ENCODE results near the gene EBF3.

EBF3 gene

DNA sequence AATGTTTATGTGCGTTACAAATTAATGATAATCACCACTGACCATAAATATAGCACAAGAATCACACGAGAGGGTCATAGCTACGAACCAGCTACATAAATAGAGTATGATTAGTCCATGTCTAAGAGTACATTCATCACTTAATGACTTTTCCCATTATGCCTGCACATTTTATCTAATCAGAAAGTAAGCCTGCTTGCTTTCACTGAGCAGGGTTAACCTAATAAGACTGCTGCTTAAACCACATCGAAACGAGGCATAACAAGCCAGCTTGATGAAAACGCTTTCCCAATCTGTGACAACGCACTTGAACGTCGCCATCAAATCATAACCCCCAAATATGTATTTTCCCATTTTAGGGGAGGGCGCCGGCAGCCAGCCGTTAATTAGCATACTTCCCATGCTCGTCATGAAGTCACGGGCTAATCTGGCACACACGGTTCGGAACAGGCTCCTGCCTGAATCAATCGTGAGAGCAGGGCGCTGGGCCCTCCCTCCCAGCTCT is 71.5 kb downstream of the EBF3 start:
- DNase-seq (ENCODE audit: low read depth in 1 of 2, low spot score in 1 of 2) = no peak

- no peak for DNase-seq (ENCODE audit: low read depth in 1 of 2, low spot score in 1 of 2)
These were observed 72.3 kb downstream of the EBF3 start for GRCh38 chr10:129891806-129892205.

- DNase-seq (ENCODE audit: low read depth in 1 of 2, low spot score in 1 of 2) = no peak
These were observed 73.9 kb downstream of the EBF3 start for GRCh38 chr10:129890170-129890569.

DNA sequence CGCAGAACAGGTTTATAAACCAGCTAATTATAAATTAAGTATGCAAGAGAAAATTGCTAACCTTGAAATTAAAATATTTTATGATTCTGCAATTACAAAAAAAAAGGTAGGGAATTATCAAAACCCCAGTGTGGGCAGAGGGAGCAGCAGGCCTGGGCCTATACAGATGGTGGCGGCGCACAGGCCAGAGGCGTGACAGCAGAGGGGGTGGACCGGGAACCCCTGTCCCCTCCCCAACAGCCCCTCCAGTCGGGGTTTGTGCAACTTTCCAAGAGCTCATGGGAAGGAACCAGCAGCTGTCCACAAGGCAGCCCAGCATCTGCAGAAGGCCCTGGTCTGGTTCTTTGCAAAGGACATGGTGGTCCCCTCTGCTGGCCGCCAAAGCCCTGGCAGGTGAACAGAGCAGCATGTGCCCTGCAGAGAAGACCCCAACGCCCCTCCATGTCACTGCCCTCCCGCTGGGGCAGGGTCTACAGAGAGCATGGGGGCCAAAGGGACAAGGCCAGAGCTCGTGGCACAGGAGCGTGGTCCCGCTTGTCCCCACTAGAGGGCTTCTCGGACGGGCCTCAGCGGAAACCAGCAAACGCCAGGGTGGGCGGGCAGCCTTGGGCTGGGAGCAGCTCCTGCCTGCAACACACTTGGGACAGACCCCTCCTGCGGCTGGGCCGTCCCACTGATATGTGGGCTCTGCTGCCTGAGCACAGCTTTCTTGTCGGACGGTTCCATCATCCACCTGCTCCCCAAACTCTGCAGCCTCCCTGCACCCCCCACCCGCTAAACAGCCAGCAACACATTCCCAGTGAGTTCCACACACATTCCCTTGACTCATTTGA is 75.1 kb downstream of the EBF3 start:
- DNase-seq (ENCODE audit: low read depth in 1 of 2, low spot score in 1 of 2) = peak in 1 of 2 donors; percentile 26

- no peak for DNase-seq (ENCODE audit: low read depth in 1 of 2, low spot score in 1 of 2)
These were observed 75.9 kb downstream of the EBF3 start for GRCh38 chr10:129887986-129888783.

DNA sequence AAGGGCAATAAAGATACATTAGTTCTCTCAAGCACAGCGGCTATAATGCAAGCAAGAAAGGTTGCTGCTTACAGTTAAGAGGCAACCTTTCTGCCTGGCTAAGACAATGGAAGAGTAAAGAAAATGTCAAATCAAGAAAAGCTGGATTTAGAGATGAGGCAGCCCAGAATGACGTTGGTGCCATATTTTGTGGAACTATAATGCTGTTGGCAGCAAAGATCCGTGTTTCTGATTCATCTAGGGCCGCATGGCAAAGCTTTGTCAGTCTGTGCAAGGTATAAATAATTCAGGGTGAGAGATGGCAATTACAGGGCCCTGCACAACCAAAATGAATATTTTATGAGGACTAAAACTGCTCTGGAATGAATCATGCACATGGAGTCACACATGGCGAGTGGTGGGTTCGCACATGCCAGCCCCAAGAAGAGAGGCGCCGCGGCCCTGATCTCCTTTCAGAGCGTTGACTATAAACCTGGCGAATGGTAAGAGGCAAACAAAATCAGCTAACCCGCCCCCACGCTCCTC is 76.6 kb downstream of the EBF3 start:
- no peak for DNase-seq (ENCODE audit: low read depth in 1 of 2, low spot score in 1 of 2)

DNA sequence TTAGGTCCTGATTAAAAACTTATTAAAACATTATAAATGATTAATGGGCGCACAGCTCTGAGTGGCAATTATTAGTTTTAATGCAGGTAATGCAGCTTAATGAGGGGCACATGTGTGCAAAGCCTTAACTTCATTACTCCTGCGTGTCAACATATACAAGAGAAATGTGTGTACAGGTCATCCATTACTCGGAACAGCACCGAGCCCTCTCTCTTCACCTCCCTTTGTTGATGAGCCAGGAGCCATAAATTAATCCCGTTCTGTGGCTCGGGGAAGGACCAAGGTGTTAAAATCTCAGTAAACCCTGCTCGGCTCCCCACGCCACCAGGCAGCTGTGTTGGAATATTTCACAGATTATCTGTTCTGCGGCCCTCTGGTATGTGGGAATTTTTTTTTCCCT is 77.8 kb downstream of the EBF3 start:
- no peak for DNase-seq (ENCODE audit: low read depth in 1 of 2, low spot score in 1 of 2)

GRCh38 chr10:129885526-129885925 is 78.5 kb downstream of the EBF3 start:
- no peak for DNase-seq (ENCODE audit: low read depth in 1 of 2, low spot score in 1 of 2)

DNA sequence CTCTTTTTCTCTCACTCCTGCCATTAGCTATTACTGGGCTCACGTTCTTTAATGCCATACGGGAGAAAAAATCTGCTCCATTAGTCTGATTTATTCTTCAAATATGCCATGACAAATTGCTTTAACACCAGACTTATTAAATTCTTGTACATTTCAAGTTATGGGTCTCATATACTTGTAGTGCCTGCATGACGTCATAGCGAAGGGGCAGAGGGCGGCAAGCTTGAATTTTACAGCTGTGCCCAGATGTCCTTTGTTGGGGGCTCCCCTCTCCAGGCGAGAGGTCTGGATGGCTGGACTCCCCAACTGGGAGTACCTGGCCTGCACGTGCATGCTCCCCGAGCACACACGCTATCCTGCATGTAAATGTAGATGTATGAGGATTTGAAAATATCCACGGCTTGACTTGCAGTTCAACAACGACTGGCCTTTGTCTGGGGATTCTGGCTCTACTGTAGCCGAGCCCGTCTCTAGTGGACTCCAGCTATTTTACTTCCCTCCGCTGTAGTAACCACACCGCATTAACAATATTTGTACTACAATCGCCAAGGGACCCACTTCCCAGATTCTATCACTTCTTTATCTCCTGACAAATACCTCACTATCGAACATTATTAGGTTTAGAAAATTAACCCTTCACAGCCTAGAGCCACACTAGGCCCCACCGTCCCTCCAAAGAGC is 79.5 kb downstream of the EBF3 start:
- DNase-seq (ENCODE audit: low read depth in 1 of 2, low spot score in 1 of 2) = no peak

- DNase-seq (ENCODE audit: low read depth in 1 of 2, low spot score in 1 of 2) = no peak
These were observed 80.3 kb downstream of the EBF3 start for GRCh38 chr10:129883626-129884397.

- DNase-seq (ENCODE audit: low read depth in 1 of 2, low spot score in 1 of 2) = no peak
These were observed 81.0 kb downstream of the EBF3 start for GRCh38 chr10:129883029-129883428.

DNA sequence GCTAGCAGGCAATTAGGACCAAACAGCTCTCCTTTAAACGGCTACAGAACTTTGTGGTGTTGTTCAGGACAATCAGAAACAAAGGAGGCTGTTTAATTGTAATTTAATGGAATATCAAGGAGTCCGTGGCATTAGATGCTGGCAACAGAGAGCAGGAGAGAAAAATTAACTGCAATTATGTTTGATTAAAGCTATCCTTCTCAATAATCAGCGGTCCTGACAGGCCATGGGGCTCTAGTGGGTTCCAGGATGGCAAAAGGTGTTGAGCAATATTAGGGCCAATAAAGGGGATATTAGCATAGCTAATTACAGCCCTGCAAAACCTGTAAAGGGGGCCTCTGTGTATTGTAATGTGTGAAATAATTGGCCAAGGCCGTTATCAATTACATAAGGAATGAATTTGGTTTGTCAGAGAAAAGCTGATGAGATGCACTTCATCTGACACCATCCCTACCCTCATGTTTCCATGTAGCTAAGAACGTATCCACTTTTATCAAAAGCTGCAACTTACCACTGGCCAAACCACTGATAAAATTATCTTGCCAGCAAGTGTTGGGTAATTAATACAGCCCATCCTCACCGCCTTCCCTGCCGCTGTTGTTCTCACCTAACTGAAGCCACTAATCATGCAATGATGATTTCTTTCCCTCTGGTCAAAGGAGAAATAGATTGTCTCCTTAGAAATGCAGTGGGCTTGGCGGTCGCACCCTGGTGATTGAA is 81.6 kb downstream of the EBF3 start:
- DNase-seq (ENCODE audit: low read depth in 1 of 2, low spot score in 1 of 2) = no peak

GRCh38 chr10:129881641-129882040 is 82.4 kb downstream of the EBF3 start:
- DNase-seq (ENCODE audit: low read depth in 1 of 2, low spot score in 1 of 2) = no peak

- no peak for DNase-seq (ENCODE audit: low read depth in 1 of 2, low spot score in 1 of 2)
These were observed 83.7 kb downstream of the EBF3 start for GRCh38 chr10:129880191-129880870.

DNA sequence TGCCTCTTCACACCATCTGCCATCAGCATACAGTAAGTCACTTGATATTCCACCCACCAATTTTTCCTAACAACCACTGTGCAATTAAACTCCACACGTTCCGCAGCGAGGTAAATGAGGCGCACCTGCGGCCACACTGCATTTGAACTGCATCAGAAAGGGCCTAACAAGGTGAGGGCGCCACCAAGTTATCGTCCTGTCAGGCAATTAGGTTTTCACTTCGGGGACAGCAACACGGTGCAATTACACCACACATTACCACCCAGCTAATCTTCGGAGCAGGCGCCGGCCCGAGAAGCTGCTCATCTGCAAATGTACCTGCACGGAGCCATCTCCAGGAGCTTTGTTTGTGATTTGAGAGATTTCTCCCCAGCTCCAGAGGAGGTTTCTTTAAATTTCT is 84.4 kb downstream of the EBF3 start:
- DNase-seq (ENCODE audit: low read depth in 1 of 2, low spot score in 1 of 2) = no peak

- no peak for DNase-seq (ENCODE audit: low read depth in 1 of 2, low spot score in 1 of 2)
These were observed 85.2 kb downstream of the EBF3 start for GRCh38 chr10:129878835-129879234.

- no peak for DNase-seq (ENCODE audit: low read depth in 1 of 2, low spot score in 1 of 2)
These were observed 86.2 kb downstream of the EBF3 start for GRCh38 chr10:129877773-129878371.

- DNase-seq (ENCODE audit: low read depth in 1 of 2, low spot score in 1 of 2) = no peak
These were observed 87.2 kb downstream of the EBF3 start for GRCh38 chr10:129876838-129877237.
